ENCODE results near the gene MAD1L1. TPM values are rescaled to one million over a fixed set of nuclear protein-coding genes. Genes with fewer than 3 reads are reported as not detected.

Gene MAD1L1
- total RNA-seq, 4 donors from 2014 or later = 8.0 to 52.7 (median 26.7) TPM

GRCh38 chr7:1898628-1899185 lies 334.0 kb downstream of the MAD1L1 start:
- 85% methylated on average over 24 of the region's 24 CpGs; no CpG with 5 or more reads in 1 of the 2 donors for WGBS, 2 donors (ENCODE audit: low coverage in 1 of 2)
- no peaks in the 10 kb centered on the region for H3K4me1 ChIP-seq
- intact Hi-C loops (cut with DNase I; ENCODE audit: low total_unique reads) = no loop called here
- in situ Hi-C loops (cut with MboI; ENCODE audit: low pct_ligation_motif_present in 1 of 4, low pct_unique_long_range_greater_than_20kb in 1 of 4, low sequenced_read_pairs in 3 of 4) = no loop called here
- H3K9me3 ChIP-seq = no peaks in the 10 kb centered on the region
- H3K4me3 ChIP-seq = no peak overlapping the region
- H3K27ac ChIP-seq = no peak overlapping the region
- H3K36me3 ChIP-seq = no peaks in the 10 kb centered on the region
- H3K27me3 ChIP-seq = no peaks in the 10 kb centered on the region
- no peak for DNase-seq
- TF ChIP-seq POLR2AphosphoS5 (IDR thresholded peaks at IDR 0.05) = no peak
- no peak for TF ChIP-seq EP300 (IDR thresholded peaks at IDR 0.05; ENCODE audit: low read depth)
- no peak for TF ChIP-seq POLR2A (IDR thresholded peaks at IDR 0.05)
- TF ChIP-seq, protein P1, sequence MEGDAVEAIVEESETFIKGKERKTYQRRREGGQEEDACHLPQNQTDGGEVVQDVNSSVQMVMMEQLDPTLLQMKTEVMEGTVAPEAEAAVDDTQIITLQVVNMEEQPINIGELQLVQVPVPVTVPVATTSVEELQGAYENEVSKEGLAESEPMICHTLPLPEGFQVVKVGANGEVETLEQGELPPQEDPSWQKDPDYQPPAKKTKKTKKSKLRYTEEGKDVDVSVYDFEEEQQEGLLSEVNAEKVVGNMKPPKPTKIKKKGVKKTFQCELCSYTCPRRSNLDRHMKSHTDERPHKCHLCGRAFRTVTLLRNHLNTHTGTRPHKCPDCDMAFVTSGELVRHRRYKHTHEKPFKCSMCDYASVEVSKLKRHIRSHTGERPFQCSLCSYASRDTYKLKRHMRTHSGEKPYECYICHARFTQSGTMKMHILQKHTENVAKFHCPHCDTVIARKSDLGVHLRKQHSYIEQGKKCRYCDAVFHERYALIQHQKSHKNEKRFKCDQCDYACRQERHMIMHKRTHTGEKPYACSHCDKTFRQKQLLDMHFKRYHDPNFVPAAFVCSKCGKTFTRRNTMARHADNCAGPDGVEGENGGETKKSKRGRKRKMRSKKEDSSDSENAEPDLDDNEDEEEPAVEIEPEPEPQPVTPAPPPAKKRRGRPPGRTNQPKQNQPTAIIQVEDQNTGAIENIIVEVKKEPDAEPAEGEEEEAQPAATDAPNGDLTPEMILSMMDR (IDR thresholded peaks at IDR 0.05) = no peak

DNA sequence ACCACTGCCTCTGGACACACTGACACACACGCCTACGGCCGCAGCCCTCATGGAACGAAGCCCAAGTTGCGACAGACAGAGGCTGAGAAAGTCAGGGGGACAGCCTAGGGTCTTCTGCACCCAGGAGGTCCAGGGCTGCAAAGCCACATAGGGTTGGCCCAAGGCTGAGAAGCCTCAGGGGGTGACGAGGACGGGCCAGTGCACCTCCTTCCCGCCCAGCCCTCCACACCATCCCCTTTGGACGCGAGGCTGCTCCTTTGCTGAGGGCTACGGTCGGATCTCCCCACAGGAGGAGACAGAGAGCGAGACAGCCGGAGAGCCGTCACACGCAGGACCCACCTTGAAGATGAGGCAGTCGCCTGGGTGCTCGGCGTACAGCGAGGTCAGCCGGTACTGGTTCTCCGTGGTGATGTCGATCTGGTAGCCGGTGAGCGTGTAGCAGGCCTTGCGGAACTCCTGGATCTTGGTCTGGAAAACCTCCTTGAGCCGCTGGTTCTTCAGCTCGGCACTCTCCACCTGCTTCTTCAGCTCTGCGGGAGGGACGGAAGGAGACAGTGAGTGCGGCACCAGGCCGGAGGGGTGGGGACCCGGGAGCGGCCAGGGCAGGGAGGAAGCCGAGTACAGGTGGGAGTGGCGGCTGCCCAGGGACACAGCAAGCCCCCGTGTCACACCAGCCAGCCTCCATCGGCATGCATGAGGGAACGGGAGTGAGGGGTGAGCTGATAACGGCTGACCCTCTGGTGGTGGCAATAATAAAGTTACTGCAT lies 334.7 kb downstream of the MAD1L1 start:
- TF ChIP-seq, protein P1 (IDR thresholded peaks at IDR 0.05) = no peak
- no peak for TF ChIP-seq EP300 (IDR thresholded peaks at IDR 0.05; ENCODE audit: low read depth)
- no peak for TF ChIP-seq POLR2AphosphoS5 (IDR thresholded peaks at IDR 0.05)
- TF ChIP-seq POLR2A (IDR thresholded peaks at IDR 0.05) = no peak
- intact Hi-C loops (cut with DNase I; ENCODE audit: low total_unique reads) = no loop called here

DNA sequence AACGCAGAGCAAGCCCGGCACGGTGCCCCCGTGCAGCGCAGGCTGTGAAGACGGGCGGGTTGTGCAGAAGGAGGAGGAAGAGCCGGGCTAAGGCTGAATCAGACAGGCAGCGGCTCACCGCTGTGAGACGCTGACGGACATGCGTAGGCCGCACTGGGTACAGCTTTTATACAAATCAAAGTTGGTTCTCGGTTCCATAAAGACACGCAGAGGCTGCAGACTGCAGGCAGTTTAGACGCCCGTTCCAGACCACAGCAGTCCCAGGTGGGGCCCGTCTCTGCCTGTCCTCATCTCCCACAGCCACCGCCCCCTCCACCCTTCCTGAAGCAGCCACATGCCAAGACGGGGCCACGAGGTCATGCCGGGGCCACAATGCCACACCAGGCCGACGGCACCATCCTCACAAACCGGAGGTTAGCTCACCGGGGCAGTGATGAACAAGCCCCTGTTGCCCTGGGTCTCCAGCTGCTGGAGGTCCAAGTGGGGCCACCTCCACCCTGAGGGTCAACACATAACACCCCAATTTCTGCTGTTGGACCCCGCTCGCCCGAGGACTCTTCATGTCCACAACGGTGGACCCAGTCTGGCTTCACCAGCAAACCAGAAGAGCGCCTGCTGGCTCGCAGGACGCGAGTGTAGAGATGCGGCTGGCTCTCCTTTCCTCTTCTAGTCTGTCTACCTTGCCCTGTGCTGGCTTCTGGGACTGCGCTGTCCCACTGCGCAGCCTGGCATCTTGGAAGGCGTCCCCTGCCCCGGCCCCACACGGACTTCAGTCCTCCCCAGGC lies 335.5 kb downstream of the MAD1L1 start:
- Histone ChIP-seq H3K36me3 (no peaks in the 10 kb centered on the region), H3K27me3 (no peaks in the 10 kb centered on the region), H3K9me3 (no peaks in the 10 kb centered on the region), H3K27ac (no peak overlapping the region), H3K4me3 (no peak overlapping the region), H3K4me1 (no peaks in the 10 kb centered on the region)
- intact Hi-C loops (cut with DNase I; ENCODE audit: low total_unique reads) (no loop called here), in situ Hi-C loops (cut with MboI; ENCODE audit: low pct_ligation_motif_present in 1 of 4, low pct_unique_long_range_greater_than_20kb in 1 of 4, low sequenced_read_pairs in 3 of 4) (no loop called here)
- no peak for DNase-seq
- 89 to 96% methylated on average over 12 to 41 of the region's 41 CpGs for WGBS, 2 donors (ENCODE audit: low coverage in 1 of 2)
- TF ChIP-seq POLR2A (IDR thresholded peaks at IDR 0.05) = no peak
- TF ChIP-seq, protein P1 (IDR thresholded peaks at IDR 0.05) = no peak
- no peak for TF ChIP-seq POLR2AphosphoS5 (IDR thresholded peaks at IDR 0.05)

More for the DNA sequence above, 334.7 kb downstream of the MAD1L1 start:
- H3K27ac ChIP-seq = no peak overlapping the region
- no peaks in the 10 kb centered on the region for H3K4me1 ChIP-seq
- 93 to 100% methylated on average over 9 to 35 of the region's 40 CpGs for WGBS, 2 donors (ENCODE audit: low coverage in 1 of 2)
- H3K4me3 ChIP-seq = no peak overlapping the region
- no peaks in the 10 kb centered on the region for H3K36me3 ChIP-seq
- DNase-seq = no peak
- H3K9me3 ChIP-seq = no peaks in the 10 kb centered on the region
- no peaks in the 10 kb centered on the region for H3K27me3 ChIP-seq
- in situ Hi-C loops (cut with MboI; ENCODE audit: low pct_ligation_motif_present in 1 of 4, low pct_unique_long_range_greater_than_20kb in 1 of 4, low sequenced_read_pairs in 3 of 4) = no loop called here
